Measurements from ENCODE around the gene NYAP2. TPM values are rescaled to one million over a fixed set of nuclear protein-coding genes. Genes with fewer than 3 reads are reported as not detected.

NYAP2 gene
- total RNA-seq = under 1 TPM; 0.05 to 0.12 TPM

DNA sequence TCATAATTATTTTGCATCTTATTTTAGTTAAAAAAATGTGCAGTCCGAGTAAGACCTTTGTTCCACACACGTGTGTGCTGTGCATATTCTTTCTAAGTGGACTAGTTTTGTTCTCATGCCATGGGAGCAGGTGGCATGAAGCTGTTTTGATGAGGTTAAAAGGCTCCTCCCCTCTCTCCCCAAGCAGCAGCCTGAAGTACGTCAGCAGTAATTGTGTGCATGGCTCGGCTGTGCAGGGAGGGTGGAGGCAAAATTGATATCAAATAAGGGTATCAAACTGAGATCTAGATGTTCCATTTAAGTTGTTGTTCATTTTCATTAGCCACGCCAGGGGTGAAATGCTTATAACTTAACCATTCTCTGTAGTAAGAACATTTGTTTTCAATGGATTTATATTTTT, at the start of gene NYAP2:
TSS of gene NYAP2 (plus strand) at position 207 of the 400 bp plus-strand sequence. CDS start 9,171 bp downstream, outside the sequence.
- Histone ChIP-seq H3K4me1 (no peaks in the 10 kb centered on the region), H3K9ac (ENCODE audit: low read depth in 2 of 2, low read length in 2 of 2) (no peak within 1 kb of the TSS), H3K27me3 (no peaks in the 10 kb centered on the region), H3K9me3 (no peaks in the 10 kb centered on the region), H3K4me3 (no peak within 1 kb of the TSS), H3K27ac (no peak within 1 kb of the TSS), H3K36me3 (no peaks in the 10 kb centered on the region)
- no peak for DNase-seq
- TF ChIP-seq, protein P1, sequence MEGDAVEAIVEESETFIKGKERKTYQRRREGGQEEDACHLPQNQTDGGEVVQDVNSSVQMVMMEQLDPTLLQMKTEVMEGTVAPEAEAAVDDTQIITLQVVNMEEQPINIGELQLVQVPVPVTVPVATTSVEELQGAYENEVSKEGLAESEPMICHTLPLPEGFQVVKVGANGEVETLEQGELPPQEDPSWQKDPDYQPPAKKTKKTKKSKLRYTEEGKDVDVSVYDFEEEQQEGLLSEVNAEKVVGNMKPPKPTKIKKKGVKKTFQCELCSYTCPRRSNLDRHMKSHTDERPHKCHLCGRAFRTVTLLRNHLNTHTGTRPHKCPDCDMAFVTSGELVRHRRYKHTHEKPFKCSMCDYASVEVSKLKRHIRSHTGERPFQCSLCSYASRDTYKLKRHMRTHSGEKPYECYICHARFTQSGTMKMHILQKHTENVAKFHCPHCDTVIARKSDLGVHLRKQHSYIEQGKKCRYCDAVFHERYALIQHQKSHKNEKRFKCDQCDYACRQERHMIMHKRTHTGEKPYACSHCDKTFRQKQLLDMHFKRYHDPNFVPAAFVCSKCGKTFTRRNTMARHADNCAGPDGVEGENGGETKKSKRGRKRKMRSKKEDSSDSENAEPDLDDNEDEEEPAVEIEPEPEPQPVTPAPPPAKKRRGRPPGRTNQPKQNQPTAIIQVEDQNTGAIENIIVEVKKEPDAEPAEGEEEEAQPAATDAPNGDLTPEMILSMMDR (IDR thresholded peaks at IDR 0.05) = no peak
- intact Hi-C loops (cut with DNase I) = no loop called here

GRCh38 chr2:225353579-225354085, 45.9 kb upstream of the NYAP2 start:
- Histone ChIP-seq H3K27me3 (peaks cover 4% of the 10 kb centered on the region), H3K27ac (no peak overlapping the region), H3K9ac (ENCODE audit: low read depth in 2 of 2, low read length in 2 of 2) (no peak overlapping the region), H3K36me3 (no peaks in the 10 kb centered on the region), H3K9me3 (no peaks in the 10 kb centered on the region), H3K4me1 (no peaks in the 10 kb centered on the region), H3K4me3 (no peak overlapping the region)
- intact Hi-C loops (cut with DNase I) = no loop called here
- no peak for DNase-seq
- TF ChIP-seq, protein P1 (IDR thresholded peaks at IDR 0.05) = no peak

GRCh38 chr2:225354281-225354774, 45.2 kb upstream of the NYAP2 start:
- Histone ChIP-seq H3K9ac (ENCODE audit: low read depth in 2 of 2, low read length in 2 of 2) (no peak overlapping the region), H3K4me3 (no peak overlapping the region), H3K27me3 (peaks cover 4% of the 10 kb centered on the region), H3K36me3 (no peaks in the 10 kb centered on the region), H3K4me1 (no peaks in the 10 kb centered on the region), H3K27ac (no peak overlapping the region), H3K9me3 (no peaks in the 10 kb centered on the region)
- DNase-seq = no peak
- TF ChIP-seq, protein P1 (IDR thresholded peaks at IDR 0.05) = no peak
- intact Hi-C loops (cut with DNase I) = no loop called here

DNA sequence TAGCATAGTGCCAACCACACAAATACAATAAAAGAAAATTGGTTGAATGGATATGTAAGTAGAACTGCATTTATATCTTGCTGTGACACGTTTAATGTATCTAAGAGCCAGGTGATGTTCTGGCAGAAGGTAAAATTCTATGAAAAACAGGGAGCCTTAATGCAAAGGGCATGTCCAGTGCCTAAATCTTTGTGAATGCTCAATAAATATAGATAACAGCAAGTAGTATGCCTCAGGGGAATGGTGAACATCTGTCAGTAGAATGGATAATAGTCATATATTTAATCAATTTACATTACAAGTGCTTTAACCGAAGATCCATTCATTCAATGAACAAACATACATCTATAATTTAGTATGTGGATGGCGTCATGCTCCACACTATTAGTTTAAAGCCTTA, 43.7 kb upstream of the NYAP2 start:
- H3K9me3 ChIP-seq = no peaks in the 10 kb centered on the region
- intact Hi-C loops (cut with DNase I) = no loop called here
- H3K27ac ChIP-seq = no peak overlapping the region
- no peak overlapping the region for H3K9ac ChIP-seq (ENCODE audit: low read depth in 2 of 2, low read length in 2 of 2)
- H3K4me1 ChIP-seq = no peaks in the 10 kb centered on the region
- no peaks in the 10 kb centered on the region for H3K36me3 ChIP-seq
- TF ChIP-seq, protein P1 (IDR thresholded peaks at IDR 0.05) = no peak
- peaks cover 4% of the 10 kb centered on the region for H3K27me3 ChIP-seq
- DNase-seq = no peak
- no peak overlapping the region for H3K4me3 ChIP-seq

DNA sequence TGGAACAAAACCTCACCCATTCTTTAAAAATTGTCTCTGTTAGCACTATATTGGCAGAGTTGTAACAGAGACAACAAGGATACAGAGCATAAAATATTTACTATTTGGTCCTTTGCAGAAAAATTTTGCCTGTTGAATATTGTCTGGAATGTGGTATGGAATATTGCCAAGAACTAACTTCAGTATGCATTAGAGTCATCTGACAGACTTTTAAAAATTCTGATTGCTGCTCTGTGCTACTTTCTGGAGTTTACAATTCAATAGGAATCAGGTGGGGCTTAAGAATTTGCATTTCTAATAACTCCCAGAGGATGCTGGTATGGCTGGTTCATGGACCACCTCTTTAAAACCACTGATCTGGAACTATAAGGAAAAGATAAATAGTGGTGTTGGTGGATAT, 32.8 kb upstream of the NYAP2 start:
- DNase-seq = no peak
- H3K9ac ChIP-seq (ENCODE audit: low read depth in 2 of 2, low read length in 2 of 2) = no peak overlapping the region
- no peaks in the 10 kb centered on the region for H3K9me3 ChIP-seq
- TF ChIP-seq, protein P1 (IDR thresholded peaks at IDR 0.05) = no peak
- intact Hi-C loops (cut with DNase I) = no loop called here
- no peaks in the 10 kb centered on the region for H3K36me3 ChIP-seq
- no peaks in the 10 kb centered on the region for H3K27me3 ChIP-seq
- no peak overlapping the region for H3K27ac ChIP-seq
- H3K4me3 ChIP-seq = no peak overlapping the region
- no peaks in the 10 kb centered on the region for H3K4me1 ChIP-seq
